DMS114 treated with DMSO at 0.1 percent for 48 hours (cell line): ENCODE results near the gene PEAK1.
"Not testable (repeated sequence)": the region's sequence is repeated elsewhere in the genome, so short reads cannot be mapped to it uniquely, and the experiment has no call there.

ENCODE experiments used
- DNase-seq: peaks from one replicate; lab custom pipeline; 2025; ENCODE audit not compliant: unreplicated experiment; lab: John Stamatoyannopoulos, UW

PEAK1 gene

DNA sequence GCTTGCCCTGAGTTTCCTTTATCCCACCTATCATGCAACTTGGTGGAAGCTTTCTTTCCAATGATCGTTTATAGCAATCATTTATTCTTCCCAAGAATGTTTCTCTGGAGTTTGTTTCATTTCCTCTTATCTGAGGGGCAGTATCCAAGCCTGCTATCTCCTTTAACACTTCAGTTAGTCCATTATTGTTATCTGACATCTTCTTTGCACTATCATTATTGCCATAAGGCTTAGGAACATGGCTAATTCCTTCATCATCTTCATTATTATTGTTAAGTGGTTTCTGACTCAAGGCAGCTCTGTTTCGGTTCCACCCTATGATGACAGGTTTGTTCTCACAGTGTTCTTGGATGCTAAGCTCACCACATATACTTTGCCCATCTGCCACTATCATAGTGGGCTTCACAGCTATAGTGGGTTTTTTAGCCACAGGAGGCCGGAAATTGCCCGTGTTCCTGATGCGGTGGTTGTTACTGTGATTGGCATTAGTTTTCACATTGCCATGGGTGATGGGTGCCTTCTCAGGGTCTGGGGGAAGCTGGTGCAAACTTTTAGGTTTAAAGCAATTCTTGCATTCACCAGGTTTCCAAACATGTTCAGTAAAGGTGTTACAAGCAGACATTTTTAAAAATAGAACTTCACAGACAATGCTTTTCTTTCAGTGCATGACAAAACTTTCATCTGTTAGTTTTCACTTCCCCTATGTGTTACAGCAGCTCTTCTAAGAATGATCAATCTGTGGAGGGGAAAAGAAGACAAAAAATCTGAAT, 238.4 kb downstream of the PEAK1 start:
- no peak for DNase-seq

DNA sequence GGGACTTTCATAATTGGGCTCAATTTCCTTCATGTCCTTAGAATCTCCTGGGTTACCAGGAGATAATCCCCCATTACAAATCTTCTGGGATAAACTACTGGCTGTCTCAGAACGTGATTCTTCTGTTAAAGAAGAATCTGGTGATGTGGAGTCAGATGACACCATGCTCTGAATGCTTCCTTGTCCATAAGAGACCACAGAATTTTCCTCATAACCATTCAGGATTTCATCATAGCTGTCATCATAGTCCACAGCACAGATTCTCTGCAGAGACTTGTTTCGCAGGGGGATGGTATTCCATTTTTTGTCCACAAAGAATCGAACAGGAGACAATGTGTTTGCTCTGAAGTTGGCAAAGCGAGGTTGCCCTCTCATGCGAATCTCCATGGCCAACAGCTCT, 239.1 kb downstream of the PEAK1 start:
- no peak for DNase-seq

DNA sequence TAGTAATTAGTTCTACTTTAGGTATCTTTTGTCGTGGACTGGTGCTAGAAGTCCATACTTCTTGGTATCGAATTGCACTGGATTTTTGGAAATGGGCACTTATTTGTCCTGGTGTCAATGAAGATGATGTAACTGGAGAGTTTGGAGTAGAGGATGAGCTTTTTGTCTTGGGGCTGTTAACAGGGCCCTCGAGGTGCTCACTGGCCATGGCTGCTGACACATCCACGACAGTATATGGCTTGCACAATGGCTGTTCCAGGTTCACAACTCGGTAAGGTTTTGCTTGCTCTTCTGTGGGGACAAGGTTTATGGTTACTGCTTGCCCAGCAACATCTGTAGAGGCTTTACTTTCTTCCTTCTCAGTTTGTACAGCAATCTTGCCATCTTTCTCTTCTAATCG, 239.6 kb downstream of the PEAK1 start:
- DNase-seq, result no peak

DNA sequence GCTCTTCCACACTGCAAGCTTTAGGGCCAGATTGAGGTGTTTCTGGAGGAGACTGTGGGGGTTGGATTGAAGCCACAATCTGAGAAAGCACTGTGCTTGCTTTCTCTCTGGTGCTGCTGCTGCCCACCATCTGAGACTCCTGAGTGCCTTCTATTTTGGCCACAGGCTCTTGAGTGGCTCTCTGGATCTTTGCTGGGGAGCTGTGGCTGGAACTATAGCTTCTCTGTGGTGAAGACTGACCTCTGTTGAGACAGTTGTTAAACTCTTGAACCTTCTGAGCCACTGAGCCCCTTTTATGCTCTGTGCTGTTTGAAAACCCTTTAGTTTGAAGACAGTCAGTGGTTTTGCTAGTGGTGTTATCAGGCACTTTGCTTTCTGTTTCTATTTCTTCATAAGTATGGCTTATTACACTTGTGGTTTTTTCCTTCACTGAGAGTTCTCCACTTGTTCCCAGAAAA, 240.3 kb downstream of the PEAK1 start:
- DNase-seq, result no peak

DNA sequence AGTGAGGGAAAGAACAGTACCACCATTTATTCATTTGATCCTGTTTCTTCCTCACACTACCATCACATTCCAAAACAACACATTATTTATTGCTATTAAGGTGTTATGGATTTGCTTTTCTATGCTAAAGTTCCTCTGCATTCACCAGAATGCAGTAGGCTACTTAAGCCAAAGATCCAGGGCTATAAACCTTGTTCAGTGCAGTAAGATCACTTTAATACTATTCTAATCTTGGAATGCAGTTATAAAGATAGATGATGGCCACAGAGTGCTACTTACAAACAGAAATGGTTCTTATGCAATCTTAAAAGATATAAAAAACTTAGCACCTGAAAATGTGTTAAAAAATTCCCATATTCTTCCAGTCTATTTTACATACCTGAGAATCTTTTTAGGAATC, 241.5 kb downstream of the PEAK1 start:
- DNase-seq, result no peak

DNA sequence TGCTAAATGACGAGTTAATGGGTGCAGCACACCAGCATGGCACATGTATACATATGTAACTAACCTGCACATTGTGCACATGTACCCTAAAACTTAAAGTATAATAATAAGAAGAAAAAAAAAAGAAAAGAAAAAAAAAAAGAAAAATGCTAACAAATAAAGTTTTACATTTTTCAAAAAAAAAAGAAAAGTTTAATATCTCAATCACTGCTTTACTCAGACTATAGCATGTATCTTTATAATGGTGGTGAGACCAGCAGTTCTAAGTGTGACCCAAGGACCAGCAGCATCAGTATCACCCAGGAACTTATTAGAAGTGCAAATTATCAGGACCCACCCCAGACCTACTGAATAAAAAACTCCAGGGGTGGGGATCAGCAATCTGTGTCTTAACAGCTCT, 243.8 kb downstream of the PEAK1 start:
- not testable (repeated sequence) for DNase-seq

DNA sequence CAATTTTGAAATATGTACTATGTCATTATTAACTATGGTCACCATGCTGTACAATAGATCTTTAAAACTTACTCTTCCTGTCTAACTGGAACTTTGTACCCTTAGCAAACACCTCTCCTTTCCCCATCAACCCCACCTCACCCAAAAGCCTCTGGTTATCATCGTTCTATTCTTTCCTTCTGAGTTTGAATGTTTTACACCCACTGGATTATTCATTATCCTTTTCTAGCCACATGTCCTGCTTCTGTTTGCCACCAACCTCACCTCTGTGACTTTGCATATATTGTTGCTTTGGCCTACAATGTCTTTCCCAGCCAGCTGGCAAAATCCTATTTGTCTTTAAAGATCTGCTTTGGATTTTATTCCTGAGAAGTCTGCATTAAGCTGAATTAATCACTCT, 246.4 kb downstream of the PEAK1 start:
- DNase-seq, result no peak

DNA sequence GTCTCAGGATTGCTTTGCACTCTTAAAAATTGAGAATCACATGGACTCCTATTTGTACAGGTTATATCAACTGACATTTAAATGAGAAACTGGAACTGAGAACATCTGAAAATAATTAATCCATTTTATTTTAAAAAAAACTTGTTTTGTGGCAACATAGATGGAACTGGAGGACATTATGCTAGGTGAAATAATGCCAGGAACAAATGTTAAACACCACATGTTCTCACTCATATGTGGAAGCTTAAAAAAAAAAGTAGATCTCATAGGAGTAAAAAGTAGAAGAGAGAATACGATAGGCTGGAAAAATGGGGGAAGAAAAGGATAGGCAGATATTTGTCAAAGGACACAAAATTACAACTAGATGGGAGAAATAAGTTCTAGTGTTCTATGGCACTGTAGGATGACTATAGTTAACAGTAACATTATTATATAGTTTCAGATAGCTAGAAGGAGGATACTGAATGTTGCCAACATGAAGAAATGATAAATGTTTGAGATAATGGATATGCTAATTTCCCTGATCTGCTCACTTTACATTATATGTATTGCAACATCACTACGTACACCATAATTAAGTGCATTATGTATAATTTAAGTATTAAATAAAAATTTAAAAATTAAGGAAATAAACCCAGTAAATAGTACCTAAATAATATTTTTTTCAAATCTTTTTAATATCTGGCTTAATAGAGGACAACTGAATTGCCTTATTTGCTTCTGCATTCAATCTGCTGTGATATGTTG, 248.5 kb downstream of the PEAK1 start:
- DNase-seq, result no peak

DNA sequence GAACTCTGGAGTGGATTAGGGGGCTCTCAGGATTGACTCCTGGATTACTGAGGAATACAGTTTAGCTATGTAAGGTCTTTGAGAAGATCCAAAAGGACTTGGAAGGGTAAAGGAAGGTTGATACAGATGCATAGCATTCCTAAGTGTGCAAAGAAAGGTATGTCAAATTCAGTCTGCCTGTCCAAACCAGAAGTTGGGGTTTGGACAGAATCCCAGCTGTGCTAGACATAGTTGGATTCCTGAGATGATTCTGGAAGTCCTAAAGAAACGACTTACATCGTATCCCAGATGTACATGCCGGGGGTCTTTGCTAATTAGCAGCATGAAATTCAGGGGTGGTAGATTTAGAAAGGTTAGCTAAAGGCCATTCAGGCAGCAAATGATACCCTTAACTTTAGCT, 251.3 kb downstream of the PEAK1 start:
- no peak for DNase-seq

DNA sequence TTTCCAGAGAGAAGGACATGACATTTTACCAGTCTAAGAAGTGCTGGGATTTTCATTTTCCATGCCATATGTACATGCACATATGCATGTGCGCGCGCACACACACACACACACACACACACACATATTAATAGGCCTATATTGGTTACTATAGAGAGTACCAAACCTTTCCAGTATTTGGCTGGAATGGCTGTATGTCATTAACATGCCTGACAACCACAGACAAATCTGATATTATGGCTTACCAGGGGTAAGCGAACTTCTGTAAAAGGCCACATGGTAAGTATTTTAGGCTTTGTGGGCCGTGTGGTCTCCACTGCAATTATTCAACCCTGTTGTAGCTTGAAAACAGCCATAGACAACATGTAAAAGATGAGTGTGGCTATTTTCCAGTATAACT, 251.8 kb downstream of the PEAK1 start:
- no peak for DNase-seq

DNA sequence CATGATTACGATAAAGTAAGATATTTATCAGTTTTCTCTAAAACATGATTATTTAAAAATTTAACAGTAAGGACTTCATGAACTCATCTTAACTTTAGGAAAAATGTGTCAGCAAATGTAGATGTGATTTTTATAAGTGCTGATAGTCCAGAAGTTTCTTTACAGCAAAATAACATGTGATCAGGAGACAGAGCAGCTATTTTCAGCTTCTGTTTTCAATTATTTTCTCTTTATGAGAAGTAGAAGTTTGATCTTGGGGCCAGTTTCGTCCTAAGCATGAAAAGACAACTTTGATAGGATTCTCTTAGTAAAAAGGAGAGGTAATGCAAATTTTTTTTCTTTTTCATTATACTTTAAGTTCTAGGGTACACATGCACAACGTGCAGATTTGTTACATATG, 252.5 kb downstream of the PEAK1 start:
- no peak for DNase-seq

DNA sequence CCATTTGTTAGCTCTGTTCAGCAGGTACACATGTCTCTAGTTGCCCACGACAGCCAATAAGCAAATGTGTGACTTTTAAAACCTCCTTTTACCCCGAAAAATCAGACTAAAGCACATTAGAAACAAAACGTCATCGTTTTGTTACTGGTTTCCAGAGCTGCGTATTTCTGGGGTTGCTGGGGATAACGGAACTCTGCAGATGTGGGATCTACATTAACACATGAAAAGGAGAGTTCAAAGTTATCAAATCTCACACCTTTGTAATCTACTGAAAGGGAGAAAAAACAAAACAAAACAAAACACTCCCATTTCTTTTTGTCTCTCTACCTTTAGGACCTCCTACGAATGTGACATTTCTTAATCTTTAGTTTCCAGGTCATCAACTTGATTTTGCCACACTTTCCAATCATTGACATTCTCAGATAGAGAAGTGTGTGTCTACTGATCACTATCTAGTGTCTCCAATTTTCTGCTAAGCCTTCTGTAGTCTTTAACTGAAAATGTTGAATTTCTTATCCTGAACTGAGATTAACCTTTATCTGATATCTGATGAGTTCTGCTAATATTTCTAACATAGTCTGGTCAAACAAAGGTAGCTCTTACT, 256.0 kb downstream of the PEAK1 start:
- no peak for DNase-seq

DNA sequence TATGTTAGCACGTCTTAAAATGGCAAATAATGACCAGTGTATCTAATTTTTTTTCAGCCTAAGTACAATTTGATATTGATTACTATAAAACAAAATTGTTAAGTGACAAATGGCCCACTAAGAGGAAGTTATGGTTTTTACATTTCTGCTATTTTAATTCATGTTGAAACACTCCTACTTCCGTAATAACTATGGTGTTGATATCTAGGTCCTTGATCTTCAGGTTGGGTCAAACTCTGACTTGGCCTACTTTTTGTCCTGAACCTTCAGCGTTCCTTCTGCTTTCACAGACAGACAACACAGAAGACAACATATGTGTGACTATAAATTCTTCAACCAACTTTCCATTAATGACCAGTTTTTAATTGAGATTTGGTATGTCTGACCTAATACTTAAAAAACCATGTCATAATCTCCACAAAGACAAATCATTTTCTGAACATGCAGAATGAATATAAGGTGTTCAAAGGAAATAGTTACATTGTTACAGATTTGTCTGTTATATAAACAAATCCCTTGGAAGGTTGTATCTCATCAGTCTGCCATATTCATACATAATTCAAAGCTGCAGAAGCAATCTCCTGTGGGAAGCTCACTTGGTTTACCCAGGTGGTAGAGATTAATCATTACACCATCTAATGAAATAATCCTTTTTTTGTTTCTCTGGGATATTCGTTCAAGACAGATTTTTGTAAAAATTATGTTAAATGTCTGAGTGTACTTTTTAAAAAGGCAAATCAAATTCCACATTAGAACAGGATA, 256.9 kb downstream of the PEAK1 start:
- DNase-seq, result no peak

DNA sequence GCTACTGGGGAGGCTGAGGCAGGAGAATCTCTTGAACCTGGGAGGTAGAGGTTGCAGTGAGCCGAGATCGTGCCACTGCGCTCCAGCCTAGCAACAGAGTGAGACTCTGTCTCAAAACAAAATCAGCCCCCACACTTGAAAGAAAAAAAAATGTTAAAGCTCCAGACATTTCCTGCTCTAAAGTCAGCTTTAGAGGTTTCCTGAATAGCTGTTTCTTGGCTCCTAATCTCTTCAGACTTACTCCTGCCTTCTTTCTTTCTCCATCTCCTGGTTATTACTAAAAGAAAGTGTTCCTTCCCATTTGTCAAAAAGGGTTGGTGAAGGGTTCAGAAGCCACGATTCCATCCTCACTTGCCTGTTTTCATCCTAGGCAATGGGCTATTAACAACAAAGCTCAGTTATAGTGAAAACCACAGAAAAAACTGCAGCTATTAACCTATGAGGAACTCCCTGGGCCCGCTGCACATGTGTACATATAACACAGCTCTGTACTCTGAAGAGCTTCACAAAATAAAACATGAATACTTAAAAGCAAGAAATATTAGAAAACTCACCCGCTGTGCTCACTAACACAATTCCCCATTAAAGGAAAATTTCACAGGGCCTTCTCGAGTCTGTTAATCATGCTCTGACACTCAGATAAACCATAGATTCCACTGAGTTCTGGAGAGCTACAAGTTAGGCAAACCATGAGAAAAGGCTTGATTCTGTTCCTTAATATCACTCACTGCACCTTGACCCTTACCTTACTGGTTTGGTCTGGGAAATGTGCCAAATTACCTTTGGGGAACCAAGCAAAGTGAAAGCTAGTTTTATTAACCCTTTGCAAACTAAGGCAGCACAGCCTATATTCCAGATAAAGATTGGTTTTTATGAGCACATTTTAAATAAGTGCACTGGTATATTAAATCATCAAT, 259.1 kb downstream of the PEAK1 start:
- DNase-seq, result no peak

DNA sequence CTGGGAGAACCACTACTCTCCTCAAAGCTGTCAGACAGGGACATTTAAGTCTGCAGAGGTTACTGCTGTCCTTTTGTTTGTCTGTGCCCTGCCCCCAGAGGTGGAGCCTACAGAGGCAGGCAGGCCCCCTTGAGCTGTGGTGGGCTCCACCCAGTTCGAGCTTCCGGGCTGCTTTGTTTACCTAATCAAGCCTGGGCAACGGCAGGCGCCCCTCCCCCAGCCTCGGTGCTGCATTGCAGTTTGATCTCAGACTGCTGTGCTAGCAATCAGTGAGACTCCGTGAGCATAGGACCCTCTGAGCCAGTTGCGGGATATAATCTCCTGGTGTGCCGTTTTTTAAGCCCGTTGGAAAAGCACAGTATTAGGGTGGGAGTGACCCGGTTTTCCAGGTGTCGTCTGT, 263.9 kb downstream of the PEAK1 start:
- DNase-seq, result not testable (repeated sequence)

DNA sequence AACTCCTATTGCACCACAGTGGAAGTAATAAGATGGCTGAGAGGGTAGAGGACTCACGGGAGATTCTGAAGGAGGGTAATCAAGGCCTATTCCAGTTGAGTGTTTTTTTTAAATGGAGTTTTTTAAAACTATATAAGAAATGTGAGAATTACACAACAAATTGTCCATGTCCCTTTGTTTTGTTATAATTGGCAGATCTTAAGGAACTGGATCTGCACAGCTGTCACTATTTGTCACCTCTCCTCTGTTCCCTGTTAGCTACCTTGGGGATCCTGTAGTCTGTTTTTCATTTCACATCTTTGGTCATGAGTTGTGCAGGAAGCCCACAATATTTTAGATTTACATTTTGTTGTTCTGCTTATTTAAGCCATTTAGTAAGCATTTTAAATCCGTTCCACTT, 271.7 kb downstream of the PEAK1 start:
- DNase-seq, result no peak

DNA sequence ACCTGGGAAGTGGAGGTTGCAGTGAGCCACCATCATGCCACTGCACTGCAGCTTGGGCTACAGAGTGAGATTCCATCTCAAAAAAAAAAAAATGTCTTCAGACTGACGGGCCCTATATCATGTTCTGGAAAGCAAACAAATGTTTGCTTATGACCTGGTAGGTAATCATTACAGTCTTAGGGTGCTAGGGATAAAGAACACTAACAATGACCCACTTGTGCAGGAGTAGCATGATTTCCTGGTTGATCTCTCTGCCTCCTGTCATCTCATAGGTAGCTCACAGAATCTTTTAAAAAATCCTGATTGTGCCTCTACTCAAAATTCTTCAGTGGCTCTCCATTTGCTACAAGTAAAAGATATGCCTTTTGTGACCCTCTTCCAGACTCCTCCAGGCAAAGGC, 274.5 kb downstream of the PEAK1 start:
- DNase-seq, result no peak

DNA sequence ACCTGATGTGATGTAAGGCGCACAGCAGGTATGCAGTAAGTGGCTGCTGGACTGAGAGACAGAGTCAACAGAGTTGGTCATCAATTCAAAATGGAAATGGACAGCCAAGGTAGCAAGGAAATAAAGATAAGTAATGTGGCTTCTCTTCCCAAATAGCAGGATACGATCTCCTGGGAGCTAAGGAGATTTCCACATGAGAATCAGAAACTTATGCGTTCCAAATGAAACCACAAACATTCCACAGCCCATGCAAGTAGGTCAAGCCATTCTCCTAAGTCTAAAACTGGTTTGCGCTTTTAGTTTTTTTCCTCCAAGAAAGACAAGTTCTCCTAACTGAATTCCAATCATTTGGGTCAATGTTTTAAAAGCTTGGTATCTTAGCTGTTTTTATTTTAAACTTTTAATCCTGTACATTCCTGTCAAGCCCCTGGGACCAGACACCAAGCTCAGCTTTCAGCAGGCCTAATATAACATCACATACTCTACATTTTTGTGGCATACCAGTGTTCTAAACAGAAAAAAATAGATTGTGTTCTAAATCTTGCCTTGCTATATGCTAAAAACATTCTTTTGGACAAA, 275.3 kb downstream of the PEAK1 start:
- no peak for DNase-seq

DNA sequence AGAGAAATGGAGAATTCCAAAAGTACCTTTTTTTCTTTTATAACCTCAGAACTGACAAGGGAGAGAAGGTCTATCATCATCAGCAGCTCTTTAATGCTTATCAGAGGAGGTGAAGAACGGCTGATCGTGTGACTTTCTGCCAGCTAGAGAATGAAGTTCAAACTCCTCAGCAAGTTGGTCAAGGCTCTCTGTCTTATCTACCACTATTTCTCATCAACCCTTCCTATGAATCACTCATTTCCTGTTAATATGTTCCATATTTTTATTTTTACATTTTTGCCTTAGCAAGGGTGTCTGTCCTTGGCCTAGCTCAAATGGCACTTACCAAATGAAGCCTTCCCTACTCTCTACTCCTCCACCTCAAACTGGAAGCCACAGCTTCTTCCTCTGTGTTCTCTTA, 275.9 kb downstream of the PEAK1 start:
- no peak for DNase-seq

DNA sequence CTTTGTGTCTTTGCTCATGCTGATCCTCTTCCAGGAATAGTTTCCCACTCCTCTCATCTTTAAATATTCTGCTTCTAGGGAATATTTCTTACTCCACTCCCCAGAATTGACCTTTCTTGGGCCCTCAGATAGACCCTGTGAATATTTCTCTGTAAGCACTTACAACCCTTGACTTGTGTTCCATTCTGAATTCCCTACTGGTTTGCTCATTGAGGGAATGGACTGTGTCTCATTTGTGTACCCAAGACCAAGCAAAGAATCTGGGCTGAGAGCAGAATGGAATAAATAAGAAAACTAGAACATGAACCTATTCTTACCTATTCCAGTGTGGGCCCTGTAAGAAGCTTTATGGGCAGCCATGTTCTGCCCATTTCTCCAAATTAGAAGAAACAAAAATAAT, 276.3 kb downstream of the PEAK1 start:
- no peak for DNase-seq
